ENCODE measurements around the gene IGF1R. TPM values are rescaled to one million over a fixed set of nuclear protein-coding genes. Genes with fewer than 3 reads are reported as not detected.

The IGF1R gene
- total RNA-seq, 2 experiments from 2014 or later: 22.8 to 24.7 TPM

DNA sequence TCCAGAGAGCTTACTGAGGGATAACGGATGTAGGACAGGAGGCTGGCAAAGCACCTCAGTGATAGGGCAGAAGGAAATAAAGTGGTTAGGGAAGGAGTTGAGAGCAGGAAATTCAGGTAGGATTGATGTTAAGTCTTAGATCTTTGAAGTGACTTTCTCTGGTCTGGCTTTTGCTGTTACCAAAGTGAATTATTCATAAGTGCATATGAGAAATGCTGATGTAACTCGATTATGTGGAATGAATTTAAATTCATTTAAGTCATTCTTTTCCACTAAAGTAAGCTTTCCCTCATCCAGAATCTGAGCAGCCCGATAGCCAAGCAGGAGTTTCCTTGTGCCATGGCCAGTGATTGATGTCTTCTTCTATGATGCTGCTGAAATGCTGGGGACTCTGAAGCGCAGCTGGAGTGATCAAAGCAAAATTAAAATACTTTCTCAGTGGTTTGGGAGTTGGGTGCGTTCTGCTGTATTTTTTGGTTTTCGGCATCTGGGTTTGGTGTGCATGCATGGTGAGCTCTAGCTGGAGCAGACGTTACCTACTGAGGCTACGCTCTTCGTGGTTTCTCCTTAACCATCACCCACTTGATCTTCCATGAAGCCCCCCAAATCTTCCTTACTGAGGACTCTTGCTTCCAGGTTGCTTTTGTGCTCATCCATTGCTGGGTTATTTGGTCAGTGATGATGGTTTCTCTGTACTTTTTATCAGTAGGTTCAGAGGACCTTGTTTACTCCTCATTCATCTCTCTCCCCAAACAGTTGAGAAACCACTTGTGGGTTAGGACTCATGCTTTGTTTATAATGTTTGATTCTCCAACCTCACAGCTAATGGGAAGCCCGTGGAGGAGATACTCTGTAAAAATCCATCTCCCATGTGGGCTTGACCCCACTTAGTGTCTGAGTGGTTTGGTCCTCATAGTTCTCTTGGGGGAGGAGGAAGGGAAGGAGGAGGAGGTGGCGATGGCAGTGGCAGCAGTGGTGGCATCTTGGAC, 72.5 kb downstream of the IGF1R start:
- TF ChIP-seq, protein P1, sequence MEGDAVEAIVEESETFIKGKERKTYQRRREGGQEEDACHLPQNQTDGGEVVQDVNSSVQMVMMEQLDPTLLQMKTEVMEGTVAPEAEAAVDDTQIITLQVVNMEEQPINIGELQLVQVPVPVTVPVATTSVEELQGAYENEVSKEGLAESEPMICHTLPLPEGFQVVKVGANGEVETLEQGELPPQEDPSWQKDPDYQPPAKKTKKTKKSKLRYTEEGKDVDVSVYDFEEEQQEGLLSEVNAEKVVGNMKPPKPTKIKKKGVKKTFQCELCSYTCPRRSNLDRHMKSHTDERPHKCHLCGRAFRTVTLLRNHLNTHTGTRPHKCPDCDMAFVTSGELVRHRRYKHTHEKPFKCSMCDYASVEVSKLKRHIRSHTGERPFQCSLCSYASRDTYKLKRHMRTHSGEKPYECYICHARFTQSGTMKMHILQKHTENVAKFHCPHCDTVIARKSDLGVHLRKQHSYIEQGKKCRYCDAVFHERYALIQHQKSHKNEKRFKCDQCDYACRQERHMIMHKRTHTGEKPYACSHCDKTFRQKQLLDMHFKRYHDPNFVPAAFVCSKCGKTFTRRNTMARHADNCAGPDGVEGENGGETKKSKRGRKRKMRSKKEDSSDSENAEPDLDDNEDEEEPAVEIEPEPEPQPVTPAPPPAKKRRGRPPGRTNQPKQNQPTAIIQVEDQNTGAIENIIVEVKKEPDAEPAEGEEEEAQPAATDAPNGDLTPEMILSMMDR (IDR thresholded peaks at IDR 0.05): no peak
- Mint-ChIP-seq H3K36me3 (ENCODE audit: low read depth) (no peaks in the 10 kb centered on the region), H3K9me3 (no peaks in the 10 kb centered on the region), H3K4me3 (no peak overlapping the region), H3K27me3 (no peaks in the 10 kb centered on the region), H3K27ac (no peak overlapping the region), H3K4me1 (ENCODE audit: low read depth) (peaks cover 43% of the 10 kb centered on the region)
- DNase-seq: no peak
- intact Hi-C loops (cut with micrococcal nuclease): no loop called here
- ChIA-PET CTCF (interaction anchor here (1.4 to 2.3 kb wide), 3 partner anchors 49 to 58 kb away, joined by 3 to 11 read pairs (median 3); no protein-coding TSS in a partner anchor), POLR2A (no interaction called here)
- no peak for ATAC-seq

DNA sequence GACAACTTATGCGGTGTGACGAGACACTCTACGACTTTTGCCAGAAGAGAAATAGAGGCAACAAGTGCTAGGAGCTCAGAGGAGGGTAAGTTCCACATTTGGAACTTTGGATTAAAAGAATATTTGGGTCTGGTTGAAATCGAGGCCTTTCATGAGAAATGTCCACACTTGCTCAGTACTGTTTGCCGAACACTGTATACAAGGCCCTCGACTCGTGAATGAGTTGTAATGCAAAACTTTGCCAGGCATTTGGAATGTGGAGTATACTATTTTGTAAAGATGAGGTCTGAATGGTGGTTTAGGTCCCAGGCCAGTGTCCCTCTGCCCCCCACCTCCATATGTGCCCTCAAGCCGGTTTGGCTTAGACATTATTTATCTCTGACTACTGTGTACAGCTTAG, 73.9 kb downstream of the IGF1R start:
- ChIA-PET CTCF (interaction anchor here (1.4 to 1.6 kb wide), 2 partner anchors 57 to 203 kb away, joined by 3 read pairs; no protein-coding TSS in a partner anchor), POLR2A (no interaction called here)
- Mint-ChIP-seq H3K9me3 (no peaks in the 10 kb centered on the region), H3K4me3 (no peak overlapping the region), H3K27ac (no peak overlapping the region), H3K36me3 (ENCODE audit: low read depth) (no peaks in the 10 kb centered on the region), H3K4me1 (ENCODE audit: low read depth) (peaks cover 37% of the 10 kb centered on the region), H3K27me3 (no peaks in the 10 kb centered on the region)
- intact Hi-C loops (cut with micrococcal nuclease): no loop called here
- TF ChIP-seq, protein P1 (IDR thresholded peaks at IDR 0.05): no peak
- DNase-seq (no peak), ATAC-seq (no peak)

DNA sequence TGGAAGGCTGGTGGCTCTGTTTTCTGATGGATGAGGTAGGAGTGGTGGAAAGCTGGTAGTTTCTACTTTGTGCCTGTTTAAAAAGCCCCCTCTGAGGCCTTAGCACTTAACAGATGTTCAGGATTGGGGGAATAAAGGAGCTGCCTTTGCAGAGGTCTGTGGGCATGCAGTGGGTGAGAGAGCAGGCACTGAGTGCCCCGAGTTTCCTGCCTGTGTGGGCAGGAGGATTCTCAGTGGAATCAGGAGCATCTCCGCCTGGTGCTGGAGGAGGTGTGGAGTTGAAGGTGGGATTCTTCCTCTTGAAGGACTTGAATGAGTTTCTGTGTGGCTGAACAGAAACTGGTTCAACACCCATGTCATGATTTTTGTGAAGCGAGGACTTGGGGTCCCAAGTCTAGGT, 74.3 kb downstream of the IGF1R start:
- DNase-seq (no peak), ATAC-seq (no peak)
- CTCF ChIA-PET: interaction anchor here (1.6 kb wide), 1 partner anchor 203 kb away, joined by 3 read pairs; no protein-coding TSS in a partner anchor
- Mint-ChIP-seq H3K4me1 (ENCODE audit: low read depth) (peaks cover 39% of the 10 kb centered on the region), H3K4me3 (no peak overlapping the region), H3K27ac (no peak overlapping the region), H3K36me3 (ENCODE audit: low read depth) (no peaks in the 10 kb centered on the region), H3K9me3 (no peaks in the 10 kb centered on the region), H3K27me3 (no peaks in the 10 kb centered on the region)
- intact Hi-C loops (cut with micrococcal nuclease): no loop called here
- TF ChIP-seq, protein P1 (IDR thresholded peaks at IDR 0.05): no peak
- POLR2A ChIA-PET: no interaction called here

DNA sequence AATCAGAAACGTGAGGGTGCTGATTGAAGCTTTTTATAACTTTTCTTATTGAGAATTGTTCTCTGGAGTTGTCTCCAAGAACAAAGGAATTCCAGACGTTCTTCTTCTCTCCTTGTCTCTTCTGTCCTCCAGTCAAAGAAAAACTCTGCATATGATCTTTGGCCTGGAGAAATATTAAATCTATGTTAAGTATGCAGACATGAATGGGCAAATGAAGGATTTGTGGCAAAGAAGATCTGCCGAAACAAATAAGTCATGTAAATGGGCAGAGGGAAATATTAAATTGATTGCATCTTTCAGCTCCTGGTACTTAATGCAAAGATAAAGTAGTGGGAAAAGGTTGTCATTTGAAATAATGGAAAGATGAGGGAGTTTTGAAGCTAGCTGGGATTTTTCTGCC, 74.9 kb downstream of the IGF1R start:
- Mint-ChIP-seq H3K27ac (no peak overlapping the region), H3K36me3 (ENCODE audit: low read depth) (no peaks in the 10 kb centered on the region), H3K27me3 (no peaks in the 10 kb centered on the region), H3K4me3 (no peak overlapping the region), H3K4me1 (ENCODE audit: low read depth) (peaks cover 39% of the 10 kb centered on the region), H3K9me3 (no peaks in the 10 kb centered on the region)
- ATAC-seq (no peak), DNase-seq (no peak)
- POLR2A ChIA-PET: no interaction called here
- TF ChIP-seq, protein P1 (IDR thresholded peaks at IDR 0.05): no peak
- intact Hi-C loops (cut with micrococcal nuclease): no loop called here
- CTCF ChIA-PET: interaction anchor here (0.9 to 1.6 kb wide), 2 partner anchors 158 to 204 kb away, joined by 3 read pairs; no protein-coding TSS in a partner anchor

DNA sequence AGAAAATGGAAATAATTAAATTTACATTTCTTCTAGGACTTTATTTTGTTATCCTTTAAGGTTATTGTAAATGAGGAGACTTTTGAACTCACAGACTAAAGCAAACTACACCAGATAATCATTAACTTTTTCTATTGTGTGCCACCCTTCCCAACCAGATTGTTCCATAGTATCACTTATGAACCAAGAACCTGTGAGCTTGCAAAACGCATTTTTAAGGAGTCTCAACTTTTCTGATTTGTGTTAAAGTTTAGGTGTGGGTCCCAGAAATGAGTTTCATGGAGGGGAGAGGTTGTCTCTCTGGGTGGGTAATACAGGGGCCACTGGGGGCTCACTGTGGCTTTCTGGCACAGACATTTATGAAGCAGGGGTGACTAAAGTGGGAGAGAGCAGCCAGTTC, 75.7 kb downstream of the IGF1R start:
- POLR2A ChIA-PET: no interaction called here
- no peaks in the 10 kb centered on the region for H3K27me3 Mint-ChIP-seq
- ATAC-seq: no peak
- H3K9me3 Mint-ChIP-seq: no peaks in the 10 kb centered on the region
- no peak for DNase-seq
- intact Hi-C loops (cut with micrococcal nuclease): no loop called here
- H3K27ac Mint-ChIP-seq: no peak overlapping the region
- CTCF ChIA-PET: interaction anchor here (0.9 kb wide), 1 partner anchor 157 kb away, joined by 3 read pairs; no protein-coding TSS in a partner anchor
- TF ChIP-seq, protein P1 (IDR thresholded peaks at IDR 0.05): no peak
- no peaks in the 10 kb centered on the region for H3K36me3 Mint-ChIP-seq (ENCODE audit: low read depth)
- no peak overlapping the region for H3K4me3 Mint-ChIP-seq
- peaks cover 38% of the 10 kb centered on the region for H3K4me1 Mint-ChIP-seq (ENCODE audit: low read depth)

All from activated CD8-positive, alpha-beta T cell treated with anti-CD3 and anti-CD28 coated beads for 36 hours (primary cell).